ENCODE results near the gene GARIN5B. TPM values are rescaled to one million over a fixed set of nuclear protein-coding genes. Genes with fewer than 3 reads are reported as not detected.

GARIN5B gene
- total and polyA plus RNA-seq, 2 of the 8 experiments (the other 6 are each of a cell fraction or from before 2014, with no cell fraction given) = 0.03 TPM; not detected in 1

DNA sequence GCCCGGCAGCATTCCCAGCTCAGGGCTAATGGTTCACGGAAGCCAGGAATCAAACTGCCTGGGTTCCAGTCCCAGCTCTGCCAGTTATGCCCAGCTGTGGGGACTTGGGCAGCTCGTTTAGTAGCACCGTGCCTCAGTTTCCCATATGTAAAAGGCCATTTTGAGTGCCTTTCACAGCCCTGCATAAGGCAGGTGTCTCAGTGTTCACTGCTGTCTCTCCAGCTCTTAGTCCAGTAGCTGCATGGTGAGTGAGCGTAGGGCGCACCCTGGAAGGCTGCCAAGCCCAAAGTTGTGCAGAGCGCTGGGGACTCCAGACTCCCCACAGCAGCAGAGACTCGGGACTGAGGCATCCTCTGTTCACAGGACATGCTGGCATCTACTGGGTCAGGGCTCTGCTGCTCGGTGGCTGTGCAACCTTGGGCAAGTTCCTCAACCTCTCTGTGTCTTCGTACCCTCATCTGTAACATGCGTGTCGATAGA, 28.2 kb upstream of the GARIN5B start:
- Histone ChIP-seq H3K27me3 (replicated peaks in 1 of 4; ENCODE audit: control insufficient read depth in 3 of 4, extremely low read depth in 1 of 4, insufficient read depth in 3 of 4, low read length in 3 of 4) (no peaks in the 10 kb centered on the region), H3K56ac (replicated peaks; ENCODE audit: insufficient read length, low read depth, low read length) (no peak overlapping the region), H3K4me1 (replicated peaks in 1 of 4; ENCODE audit: control insufficient read depth in 3 of 4, insufficient read depth in 4 of 4, low read length in 3 of 4) (peaks cover 0 to 46% (median 36%) of the 10 kb centered on the region in 4 experiments; a peak in 6 of 7 replicates), H2AK5ac (ENCODE audit: low read depth, low read length) (no peak overlapping the region), H3K9me3 (ENCODE audit: insufficient read depth in 2 of 2, low read depth in 1 of 2, low read length in 1 of 2) (no peaks in the 10 kb centered on the region), H3K4me3 (ENCODE audit: extremely low read depth in 1 of 4, insufficient read depth in 2 of 4, low read depth in 3 of 4, low read length in 4 of 4) (no peak overlapping the region), H2BK12ac (ENCODE audit: low read depth, low read length) (no peak overlapping the region), H3K27ac (ENCODE audit: low read depth, low read length) (no peak overlapping the region), H4K91ac (replicated peaks; ENCODE audit: insufficient read length, low read length) (no peak overlapping the region), H4K5ac (ENCODE audit: insufficient read length, low read depth, low read length) (no peak overlapping the region), H3K18ac (ENCODE audit: extremely low read depth, low read length) (no peak overlapping the region), H3K4me2 (ENCODE audit: insufficient read depth in 1 of 2, low read depth in 2 of 2, low read length in 2 of 2) (no peak overlapping the region; a peak in 1 of 4 replicates), H4K20me1 (replicated peaks in 1 of 2; ENCODE audit: control insufficient read depth in 1 of 2, insufficient read depth in 2 of 2, low read length in 2 of 2) (peaks cover 25 to 42% of the 10 kb centered on the region in 2 experiments), H4K8ac (ENCODE audit: extremely low read depth, insufficient read depth, low read length) (no peak overlapping the region), H2BK15ac (ENCODE audit: low read length) (no peak overlapping the region), H3K79me2 (ENCODE audit: control insufficient read depth in 1 of 2, insufficient read depth in 2 of 2, low read length in 2 of 2) (peaks cover 14 to 23% of the 10 kb centered on the region in 2 experiments; a peak in 3 of 4 replicates), H3K4ac (replicated peaks; ENCODE audit: insufficient read length, low read depth, low read length) (no peak overlapping the region), H3K23me2 (ENCODE audit: low read depth, low read length) (peaks cover 7% of the 10 kb centered on the region; the same call in 1 of the 2 replicates), H3K14ac (ENCODE audit: insufficient read length) (no peak overlapping the region), H3K9ac (replicated peaks in 1 of 4; ENCODE audit: extremely low read depth in 1 of 4, low read depth in 3 of 4, low read length in 3 of 4) (no peak overlapping the region), H3K36me3 (ENCODE audit: control insufficient read depth in 2 of 4, insufficient read depth in 4 of 4, low read length in 3 of 4) (peaks cover 23 to 35% (median 26%) of the 10 kb centered on the region in 4 experiments), H2BK120ac (replicated peaks; ENCODE audit: low read depth, low read length) (no peak overlapping the region), H2BK5ac (ENCODE audit: low read depth, low read length) (no peak overlapping the region), H2AFZ (ENCODE audit: low read length) (no peak overlapping the region), H3K23ac (ENCODE audit: insufficient read length) (no peak overlapping the region), H3K79me1 (ENCODE audit: low read depth, low read length) (peaks cover 28% of the 10 kb centered on the region), H2BK20ac (ENCODE audit: low read length) (no peak overlapping the region)
- POLR2A ChIA-PET (ENCODE audit: partially characterized antibody) = interaction anchor here (1.0 to 26.7 kb wide), 14 partner anchors 8 to 184 kb away, joined by 3 to 874 read pairs (median 4); partner anchors contain the start of genes GARIN5B, HSPBP1, IL11 and KMT5C
- DNase-seq (ENCODE audit: low read depth in 1 of 2, low spot score in 2 of 2) = no peak
- CTCF ChIA-PET (ENCODE audit: partially characterized antibody) = interaction anchor here (1.1 to 6.1 kb wide), 2 partner anchors 11 to 98 kb away, joined by 3 to 39 read pairs; no protein-coding TSS in a partner anchor
- 90% methylated on average over 12 of the region's 12 CpGs; no CpG with 5 or more reads in 1 of the 2 experiments for WGBS, 2 experiments (ENCODE audit: extremely low coverage in 1 of 2, insufficient coverage in 1 of 2, insufficient read length in 1 of 2, insufficient replicate concordance in 2 of 2, low coverage in 1 of 2, low lambda C conversion rate in 2 of 2, missing lambda C conversion rate in 1 of 2)
- peak in 1 of 2 experiments; percentile 67; a peak in 2 of 3 replicates for TF ChIP-seq POLR2A (IDR thresholded peaks at IDR 0.05; ENCODE audit: control extremely low read depth in 1 of 2, low read depth in 2 of 2, low read length in 2 of 2)
- TF ChIP-seq POLR2AphosphoS5 (IDR thresholded peaks at IDR 0.05; ENCODE audit: low read depth, low read length) = peak; percentile 47; the same call in 1 of the 2 replicates
- peak; percentile 54; the same call in 1 of the 2 replicates for TF ChIP-seq KDM1A (IDR thresholded peaks at IDR 0.05; ENCODE audit: borderline replicate concordance, low read length)
- no peak for TF ChIP-seq PHF8 (conservative IDR thresholded peaks at IDR 0.05; ENCODE audit: low read depth, low read length)
- FAIRE-seq = no peak

Data from H1 (cell line).